ENCODE results near the gene SLCO1A2.
"Not testable (repeated sequence)": the region's sequence is repeated elsewhere in the genome, so short reads cannot be mapped to it uniquely, and the experiment has no call there.

The SLCO1A2 gene, protein sequence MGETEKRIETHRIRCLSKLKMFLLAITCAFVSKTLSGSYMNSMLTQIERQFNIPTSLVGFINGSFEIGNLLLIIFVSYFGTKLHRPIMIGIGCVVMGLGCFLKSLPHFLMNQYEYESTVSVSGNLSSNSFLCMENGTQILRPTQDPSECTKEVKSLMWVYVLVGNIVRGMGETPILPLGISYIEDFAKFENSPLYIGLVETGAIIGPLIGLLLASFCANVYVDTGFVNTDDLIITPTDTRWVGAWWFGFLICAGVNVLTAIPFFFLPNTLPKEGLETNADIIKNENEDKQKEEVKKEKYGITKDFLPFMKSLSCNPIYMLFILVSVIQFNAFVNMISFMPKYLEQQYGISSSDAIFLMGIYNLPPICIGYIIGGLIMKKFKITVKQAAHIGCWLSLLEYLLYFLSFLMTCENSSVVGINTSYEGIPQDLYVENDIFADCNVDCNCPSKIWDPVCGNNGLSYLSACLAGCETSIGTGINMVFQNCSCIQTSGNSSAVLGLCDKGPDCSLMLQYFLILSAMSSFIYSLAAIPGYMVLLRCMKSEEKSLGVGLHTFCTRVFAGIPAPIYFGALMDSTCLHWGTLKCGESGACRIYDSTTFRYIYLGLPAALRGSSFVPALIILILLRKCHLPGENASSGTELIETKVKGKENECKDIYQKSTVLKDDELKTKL

DNA sequence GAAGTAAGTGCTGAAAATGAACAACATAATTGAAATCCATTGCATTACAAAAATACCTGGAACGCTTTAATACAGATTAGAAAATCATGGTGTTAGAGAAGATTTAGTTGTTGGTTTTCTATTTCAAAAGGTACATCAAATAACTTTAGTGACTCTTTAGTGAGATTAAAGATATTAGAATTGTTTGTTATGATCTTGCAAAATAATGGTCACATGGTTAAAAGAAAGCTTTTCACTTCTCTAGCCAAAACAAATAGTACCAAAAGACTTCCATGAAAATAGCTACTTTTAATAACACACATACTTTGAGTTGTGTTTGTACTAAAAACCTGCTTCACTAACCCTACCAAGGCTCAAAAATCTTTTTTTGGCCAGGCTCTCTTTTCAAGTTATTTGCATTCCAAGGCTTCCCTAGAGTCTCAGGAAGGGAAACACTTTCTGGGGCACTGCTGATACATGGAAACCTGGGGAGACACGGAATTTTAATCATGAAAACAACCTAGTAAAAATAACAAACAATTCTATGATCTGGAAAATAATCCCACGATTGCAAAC lies at the start of gene SLCO1A2:
SLCO1A2 (minus strand) TSS at position 147 of the 555 bp plus-strand sequence. CDS start 270 bp downstream, outside the sequence.
- DNase-seq (ENCODE audit: low read depth, low spot score), result no peak

DNA sequence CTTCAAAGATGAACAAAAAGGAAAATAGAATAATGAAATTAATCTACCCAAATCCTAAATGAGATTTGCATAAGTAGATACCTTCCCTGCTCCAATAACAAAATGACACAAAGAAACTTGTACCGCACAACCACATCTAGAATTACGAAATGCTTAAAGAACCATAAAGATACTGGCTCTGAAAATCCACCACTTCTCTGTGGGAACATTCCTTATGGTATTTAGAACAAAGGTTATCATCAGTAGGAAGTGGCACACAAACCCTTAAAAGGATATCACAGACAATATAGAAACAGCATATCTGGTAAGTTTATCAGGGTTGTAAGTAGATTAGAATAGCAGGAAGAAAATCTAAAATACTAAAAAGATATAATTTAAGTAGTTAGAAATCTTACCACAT lies 49.5 kb upstream of the SLCO1A2 start:
- DNase-seq (ENCODE audit: low read depth, low spot score), result peak; percentile 1

DNA sequence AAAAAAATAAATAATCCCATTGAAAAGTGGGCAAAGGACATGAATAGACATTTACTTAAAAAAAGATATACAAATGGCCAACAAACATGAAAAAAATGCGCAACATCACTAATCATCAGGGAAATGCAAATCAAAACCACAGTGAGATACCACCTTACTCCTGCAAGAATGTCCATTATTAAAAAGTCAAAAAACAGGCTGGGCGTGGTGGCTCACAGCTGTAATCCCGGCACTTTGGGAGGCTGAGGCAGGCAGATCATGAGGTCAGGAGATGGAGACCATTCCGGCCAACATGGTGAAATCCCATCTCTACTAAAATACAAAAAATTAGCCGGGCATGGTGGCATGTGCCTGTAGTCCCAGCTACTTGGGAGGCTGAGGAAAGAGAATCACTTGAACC lies 46.6 kb upstream of the SLCO1A2 start:
- DNase-seq (ENCODE audit: low read depth, low spot score), result not testable (repeated sequence)

DNA sequence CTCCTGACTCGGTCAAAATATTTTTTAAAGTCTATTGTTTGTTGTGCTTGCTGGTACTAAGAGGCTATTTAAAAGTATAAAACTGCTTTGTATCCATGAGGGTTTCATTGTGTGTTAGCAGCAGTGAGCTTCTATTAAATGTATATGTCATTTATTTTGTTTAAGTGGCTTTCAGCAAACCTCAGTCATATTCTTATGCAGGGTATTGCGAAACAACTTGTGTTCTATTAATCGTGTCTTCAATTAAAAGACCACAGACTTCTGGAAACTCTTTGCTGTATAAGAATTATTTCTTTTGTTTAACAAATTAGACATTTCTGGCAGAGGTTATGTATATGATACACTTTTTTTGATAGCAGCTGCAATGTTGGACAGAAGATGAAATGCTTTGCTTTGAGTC lies 44.5 kb upstream of the SLCO1A2 start:
- DNase-seq (ENCODE audit: low read depth, low spot score), result no peak

DNA sequence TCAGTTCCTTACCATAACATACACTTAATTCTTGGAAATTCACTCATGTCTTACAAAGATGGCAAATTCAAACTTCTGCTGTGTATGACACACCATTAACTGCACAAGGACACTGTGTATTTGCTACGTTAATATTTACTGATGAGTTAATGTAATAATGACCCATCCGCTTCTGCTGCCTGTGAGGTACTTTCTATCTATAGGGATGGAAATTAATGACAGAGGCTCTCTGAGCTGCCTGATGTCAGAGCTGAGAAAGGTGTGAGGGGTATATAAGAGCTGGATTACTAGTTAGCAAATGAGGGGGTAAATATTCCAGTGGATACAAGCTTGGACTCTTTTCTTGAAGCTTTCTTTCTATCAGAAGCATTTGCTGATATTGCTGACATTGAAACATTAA lies 37.9 kb upstream of the SLCO1A2 start, which contains the start of gene IAPP:
IAPP (plus strand) TSS at position 301 of the 400 bp plus-strand sequence. CDS start 450 bp downstream, outside the sequence.
- no peak for DNase-seq (ENCODE audit: low read depth, low spot score)

DNA sequence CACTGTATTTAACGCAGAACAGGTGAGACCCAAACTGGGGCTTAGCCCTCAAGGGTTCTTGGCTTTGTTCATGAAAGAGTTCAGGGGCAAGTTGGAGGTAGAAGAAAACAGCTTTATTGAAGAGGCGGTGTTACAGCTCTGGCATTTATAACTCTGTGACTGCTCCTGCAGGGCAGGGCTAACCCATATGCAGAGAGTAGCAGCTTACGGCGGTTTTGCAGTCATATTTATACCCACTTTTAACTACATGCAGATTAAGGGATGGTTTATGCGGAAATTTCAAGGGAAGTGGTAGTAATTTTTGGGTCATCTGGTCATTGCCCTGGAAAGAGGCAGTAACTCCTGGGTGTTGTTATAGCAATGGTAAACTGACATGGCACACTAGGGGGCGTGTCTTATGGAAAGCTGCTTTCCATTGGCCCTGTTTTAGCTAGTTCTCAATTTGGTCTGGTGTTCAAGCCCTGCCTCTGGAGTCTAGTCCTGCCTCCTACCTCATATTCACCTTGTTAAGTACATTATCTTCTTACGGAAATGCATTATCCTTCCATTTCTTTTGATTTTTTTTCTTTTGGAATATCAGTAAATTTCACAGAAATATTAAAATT lies 36.2 kb upstream of the SLCO1A2 start:
- no peak for DNase-seq (ENCODE audit: low read depth, low spot score)

DNA sequence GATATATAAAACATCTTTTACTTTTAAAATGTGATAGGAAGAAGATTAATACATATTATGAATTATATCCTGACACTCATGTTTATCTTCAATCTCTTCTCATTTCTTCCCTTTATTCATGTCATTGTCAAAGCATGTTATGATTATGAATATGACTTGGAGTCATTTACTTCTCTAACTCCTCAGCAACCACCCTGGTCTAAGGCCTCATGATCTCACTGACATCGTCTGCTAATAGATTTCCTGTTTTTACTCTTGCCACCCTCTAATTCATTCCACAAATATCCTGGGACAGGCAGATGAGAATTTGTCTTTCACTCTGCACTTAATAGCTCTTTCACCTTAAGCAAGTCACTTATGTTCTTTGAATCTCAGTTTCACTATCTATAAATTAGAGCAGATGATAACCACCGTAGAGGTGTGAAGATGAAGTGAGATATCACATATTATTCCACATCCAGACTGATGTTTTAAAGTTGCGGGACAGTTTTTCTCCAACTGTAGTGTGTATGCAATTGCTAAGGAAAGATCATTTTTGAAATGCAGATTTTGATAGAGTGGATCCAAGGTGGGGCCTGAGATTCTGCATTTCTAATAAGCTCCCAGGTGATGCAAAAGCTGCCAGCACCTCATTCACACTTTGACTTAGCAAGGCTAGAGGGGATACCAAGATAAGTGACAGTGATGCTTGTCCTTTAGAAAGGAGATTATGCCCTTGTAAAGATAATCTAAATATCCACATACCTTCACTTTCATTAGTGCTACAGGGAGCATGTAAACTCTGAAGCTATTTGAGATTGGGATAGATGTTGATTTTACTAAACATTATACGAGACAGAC lies 34.6 kb upstream of the SLCO1A2 start:
- DNase-seq (ENCODE audit: low read depth, low spot score), result no peak

DNA sequence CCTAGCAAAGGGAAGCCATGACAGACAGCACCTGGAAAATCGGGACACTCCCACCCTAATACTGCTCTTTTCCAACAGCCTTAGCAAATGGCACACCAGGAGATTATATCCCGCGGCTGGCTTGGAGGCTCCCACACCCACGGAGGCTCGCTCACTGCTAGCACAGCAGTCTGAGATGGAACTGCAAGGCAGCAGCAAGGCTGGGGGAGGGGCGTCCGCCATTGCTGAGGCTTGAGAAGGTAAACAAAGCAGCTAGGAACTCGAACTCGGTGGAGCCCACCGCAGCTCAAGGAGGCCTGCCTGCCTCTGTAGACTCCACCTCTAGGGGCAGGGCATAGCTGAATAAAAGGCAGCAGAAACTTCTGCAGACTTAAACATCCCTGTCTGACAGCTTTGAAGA lies 25.9 kb upstream of the SLCO1A2 start:
- DNase-seq (ENCODE audit: low read depth, low spot score), result not testable (repeated sequence)

DNA sequence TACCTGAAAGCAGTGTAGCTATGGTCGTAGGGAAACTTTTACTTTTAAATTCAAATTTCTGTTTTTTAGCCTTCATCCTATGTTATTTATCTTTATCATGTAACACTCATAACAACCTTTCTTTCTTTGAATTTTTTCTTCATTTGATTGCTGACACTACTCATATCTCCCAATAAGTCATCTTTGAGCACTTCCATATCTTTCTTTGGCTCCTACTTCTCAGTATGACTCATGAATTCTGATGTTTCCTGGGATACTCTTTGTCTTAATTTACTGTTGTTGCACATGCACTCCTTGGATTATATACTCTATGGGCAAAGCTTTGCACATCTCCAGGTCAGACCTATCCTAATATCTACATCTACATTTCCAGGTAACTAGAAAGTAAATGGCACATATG lies 19.9 kb upstream of the SLCO1A2 start:
- no peak for DNase-seq (ENCODE audit: low read depth, low spot score)

DNA sequence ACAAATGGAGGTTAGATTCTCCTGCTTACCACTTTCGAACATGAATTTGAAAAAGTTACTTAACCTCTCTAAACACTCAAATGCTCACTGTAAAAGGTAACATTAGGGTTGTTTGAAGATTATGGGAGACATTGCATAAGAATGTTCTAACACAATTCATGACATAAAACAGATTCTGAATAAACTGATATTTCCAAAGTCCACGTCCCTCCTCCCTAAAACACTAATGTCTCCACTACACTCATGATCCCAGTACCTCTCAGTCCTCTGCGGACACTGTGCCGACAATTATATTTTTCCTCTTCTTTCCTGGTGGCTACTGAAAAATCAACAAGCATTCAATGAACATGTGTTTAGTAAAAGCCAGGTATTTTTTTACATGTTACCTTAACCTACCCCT lies 19.2 kb upstream of the SLCO1A2 start:
- no peak for DNase-seq (ENCODE audit: low read depth, low spot score)

DNA sequence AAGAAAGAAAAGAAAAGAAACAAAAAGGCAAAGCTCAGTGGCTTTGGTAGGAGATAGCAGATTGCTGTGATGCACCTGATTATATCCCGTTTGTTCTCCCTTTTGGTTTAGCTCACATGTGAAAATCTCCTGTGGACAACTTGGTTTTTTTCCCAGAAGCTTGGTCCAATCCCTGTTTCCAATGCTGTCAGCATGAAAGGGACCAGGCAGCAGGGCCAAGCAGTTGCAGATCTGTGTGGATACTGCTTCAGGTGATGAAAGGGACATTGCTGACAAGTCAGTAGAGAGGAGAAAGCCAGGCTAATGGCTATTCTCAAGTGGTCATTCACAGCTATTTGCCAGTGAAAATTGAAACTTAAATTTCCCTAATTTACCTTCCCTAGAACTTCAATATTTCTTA lies 18.8 kb upstream of the SLCO1A2 start:
- DNase-seq (ENCODE audit: low read depth, low spot score), result no peak

DNA sequence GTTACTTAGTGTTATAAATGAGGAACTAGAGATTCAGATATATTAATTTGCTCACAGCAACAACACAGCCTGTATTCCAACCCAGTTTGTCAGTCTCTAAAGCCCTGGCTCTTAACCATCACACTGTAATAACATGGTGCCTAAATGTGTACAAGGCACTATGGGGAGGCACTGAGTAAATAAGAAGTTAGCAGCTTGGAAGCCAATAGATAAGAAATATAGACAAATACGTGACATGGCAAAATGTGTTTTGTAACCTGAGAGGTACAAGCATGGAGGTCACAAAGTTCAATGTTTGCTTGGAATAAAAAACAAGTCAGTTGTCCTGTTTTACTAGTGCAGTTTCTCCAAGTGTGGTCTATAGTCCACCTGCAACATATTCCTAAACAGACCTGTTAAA lies 16.3 kb upstream of the SLCO1A2 start:
- no peak for DNase-seq (ENCODE audit: low read depth, low spot score)

DNA sequence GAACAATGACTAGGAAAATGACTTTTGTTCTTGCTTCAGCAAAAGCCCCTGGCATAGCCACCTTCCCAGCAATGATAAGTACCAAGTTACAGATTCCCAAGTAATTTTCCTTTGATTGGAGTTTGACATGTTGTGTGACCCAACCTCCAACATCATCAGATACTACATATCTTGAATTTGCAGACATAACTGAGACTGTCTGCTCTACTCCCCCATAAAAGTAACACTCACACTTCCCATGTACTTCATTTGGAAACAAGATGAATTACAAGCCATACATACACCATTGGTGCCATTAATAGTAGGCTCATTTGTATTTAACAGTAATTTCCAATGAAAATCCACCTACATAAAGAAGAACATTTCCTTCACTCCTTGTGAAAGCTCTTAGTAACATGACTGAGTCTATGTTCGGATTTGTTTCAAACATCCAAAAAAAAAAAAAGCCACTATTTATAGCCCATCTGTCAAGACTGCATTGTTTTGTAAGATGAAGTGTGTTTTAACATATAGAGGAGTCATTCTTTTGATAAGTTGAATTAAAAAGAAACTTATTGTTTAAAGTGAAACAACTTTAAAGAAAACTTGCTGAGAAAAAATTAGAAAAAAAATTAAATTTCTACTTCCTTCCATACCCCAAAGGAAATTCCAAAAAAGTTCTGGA lies 12.0 kb upstream of the SLCO1A2 start:
- no peak for DNase-seq (ENCODE audit: low read depth, low spot score)

DNA sequence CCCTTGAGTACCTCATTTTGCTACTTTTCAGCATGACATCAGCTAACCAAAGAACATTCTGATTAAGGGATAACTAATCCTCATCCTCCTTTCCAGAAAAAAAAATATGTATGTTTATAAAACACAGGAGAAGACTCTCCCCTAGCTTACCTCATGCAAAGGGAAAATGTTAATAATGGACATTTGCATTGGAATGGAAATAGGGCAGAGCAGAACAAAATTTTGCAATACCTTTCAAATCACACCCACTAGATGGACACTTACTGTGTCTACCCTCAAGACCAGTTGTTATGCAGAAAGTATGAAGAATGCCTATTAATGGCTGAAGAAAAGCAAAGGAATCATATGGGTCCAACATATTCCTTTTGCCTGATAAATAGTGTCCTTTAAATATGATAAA lies 8.9 kb upstream of the SLCO1A2 start:
- no peak for DNase-seq (ENCODE audit: low read depth, low spot score)

DNA sequence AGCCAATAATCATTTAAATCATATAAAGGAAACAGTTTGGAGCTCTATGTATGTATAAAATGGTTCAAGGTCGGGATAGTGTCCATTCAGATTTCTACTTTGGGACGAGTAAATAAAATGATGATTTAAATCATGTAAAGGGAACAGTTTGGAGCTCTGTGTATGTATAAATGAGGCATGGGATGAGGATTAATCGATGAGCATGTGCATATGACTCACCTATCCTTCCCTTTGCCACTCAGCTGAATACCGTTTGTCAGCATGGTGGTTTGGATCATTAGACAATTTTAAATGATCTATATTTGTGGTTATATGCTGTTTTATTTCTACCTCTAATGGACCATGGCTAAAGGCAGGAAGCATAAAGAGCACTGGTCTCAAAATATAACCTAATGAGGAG lies 7.1 kb upstream of the SLCO1A2 start:
- no peak for DNase-seq (ENCODE audit: low read depth, low spot score)

DNA sequence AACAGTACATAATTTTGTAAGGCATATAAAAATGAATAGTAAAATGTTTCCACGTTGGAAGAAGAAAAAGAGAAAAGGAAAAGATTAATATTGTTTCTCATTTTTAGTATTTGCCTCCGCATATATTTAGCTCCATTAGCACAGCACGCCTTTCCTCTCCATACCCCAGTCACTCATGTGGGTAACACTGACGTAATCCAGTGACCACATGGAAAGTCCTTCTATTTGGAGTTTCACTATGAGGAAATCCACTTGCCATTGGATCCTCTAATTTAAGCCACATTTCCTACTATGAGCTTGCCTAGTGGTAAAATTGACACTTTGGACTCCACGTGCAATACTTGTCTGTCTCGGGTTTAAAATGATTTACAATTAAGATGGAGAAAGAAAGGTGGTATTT lies 5.7 kb upstream of the SLCO1A2 start:
- DNase-seq (ENCODE audit: low read depth, low spot score), result no peak

DNA sequence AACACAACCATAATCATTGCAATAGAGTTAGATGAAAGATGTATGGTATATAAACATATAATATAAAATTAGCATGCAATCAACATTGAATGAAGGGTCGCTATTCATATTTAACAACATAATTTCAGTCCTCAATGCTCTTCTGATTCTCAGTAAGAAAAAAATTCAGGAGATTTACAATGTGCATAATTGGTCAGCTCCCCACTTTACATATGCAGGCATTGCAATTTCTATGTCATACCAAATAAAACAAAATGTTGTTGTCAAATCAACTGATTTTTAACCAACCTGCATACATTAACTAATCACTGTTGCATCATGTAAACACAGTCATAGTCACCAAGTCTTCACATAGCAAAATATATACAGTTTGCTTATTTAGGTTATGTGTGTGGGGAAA lies 5.2 kb upstream of the SLCO1A2 start:
- no peak for DNase-seq (ENCODE audit: low read depth, low spot score)

DNA sequence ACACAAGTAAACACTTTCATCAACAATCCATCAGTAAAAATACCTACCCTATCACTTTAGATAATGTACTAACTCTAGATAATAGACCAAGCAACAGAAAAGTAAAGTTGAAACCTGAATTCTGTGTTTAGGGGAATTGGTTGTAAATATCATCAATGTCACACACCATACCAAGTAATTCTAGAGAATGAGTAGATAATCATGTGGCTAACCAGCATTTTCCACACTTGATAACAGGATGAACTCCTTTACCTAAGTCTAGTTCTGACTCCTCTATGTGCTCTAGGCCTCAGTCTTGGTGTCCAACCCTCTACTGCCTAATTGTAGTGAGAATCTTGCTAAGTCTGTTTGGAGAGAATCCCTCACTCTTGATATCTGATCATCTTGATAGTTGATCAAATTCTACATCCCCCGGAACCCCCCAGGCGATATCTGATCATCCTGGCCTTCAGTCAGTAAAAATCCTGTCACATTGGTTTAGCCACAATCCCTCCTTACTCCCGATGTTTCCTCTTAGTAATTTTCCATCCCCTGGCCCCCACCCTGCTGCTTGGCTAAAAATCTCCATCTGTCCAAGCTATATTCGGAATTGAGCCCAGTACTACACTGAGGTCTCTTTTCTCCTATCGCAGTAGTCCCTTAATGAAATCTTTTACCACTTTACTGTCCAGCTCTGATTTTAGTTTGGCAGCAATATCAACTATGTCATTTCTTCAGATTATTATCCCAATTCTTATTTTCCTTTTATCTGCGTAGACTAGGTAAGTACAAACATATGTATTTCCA lies 3.4 kb upstream of the SLCO1A2 start:
- DNase-seq (ENCODE audit: low read depth, low spot score), result no peak

DNA sequence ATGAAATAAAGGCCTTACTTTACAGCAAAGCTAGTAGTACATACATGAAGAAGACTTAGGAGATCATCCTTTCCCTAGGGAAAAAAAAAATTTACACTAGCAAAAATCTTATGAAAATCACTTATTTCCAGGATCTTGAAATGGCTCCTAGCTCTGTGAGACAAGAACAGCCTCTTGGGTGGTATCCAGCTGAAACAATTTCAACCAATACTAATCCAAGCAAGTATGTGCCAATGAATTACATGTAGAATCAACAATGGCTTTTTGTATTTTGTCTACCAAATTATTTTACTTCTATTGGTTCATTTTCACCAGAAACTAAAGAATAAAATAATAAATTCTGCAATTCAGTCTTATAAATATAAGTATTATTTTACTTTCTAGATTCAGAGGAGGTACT lies 2.7 kb upstream of the SLCO1A2 start:
- no peak for DNase-seq (ENCODE audit: low read depth, low spot score)

DNA sequence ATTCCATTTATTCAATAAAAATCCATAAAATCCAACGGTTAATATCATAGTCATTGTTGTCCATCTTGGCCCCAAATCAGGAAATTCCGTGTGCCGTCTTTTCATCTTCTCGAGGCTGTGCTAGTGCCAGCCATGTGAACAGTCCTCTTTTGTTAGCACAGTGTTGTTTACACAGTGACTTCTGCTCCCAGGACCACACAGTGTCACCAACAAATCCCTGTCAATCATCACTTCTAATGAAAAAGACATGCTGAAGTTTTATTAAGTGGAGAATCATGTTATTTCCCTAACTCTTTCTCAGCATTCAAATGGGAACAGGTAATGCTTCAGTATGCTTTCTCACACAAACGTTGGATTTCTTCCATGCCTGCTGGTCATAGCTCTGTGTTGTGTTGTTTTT lies 1.9 kb upstream of the SLCO1A2 start:
- no peak for DNase-seq (ENCODE audit: low read depth, low spot score)

Data from astrocyte of the hippocampus (primary cell).